GM21367 (cell line): ENCODE measurements around the gene MRPL45.

Experiments
- ATAC-seq: cut with Tn5 transposase; IDR thresholded peaks from one replicate; pipeline ENCODE4 v1.9.1; 2021; ENCODE audit not compliant: unreplicated experiment

MRPL45 gene

GRCh38 chr17:38324772-38325171, 27.8 kb downstream of the MRPL45 start:
- ATAC-seq = no peak

- no peak for ATAC-seq
These were observed 28.4 kb downstream of the MRPL45 start for GRCh38 chr17:38325221-38325851.

GRCh38 chr17:38326996-38327792, 30.2 kb downstream of the MRPL45 start:
- no peak for ATAC-seq

- no peak for ATAC-seq
These were observed 31.0 kb downstream of the MRPL45 start for GRCh38 chr17:38327936-38328335.

GRCh38 chr17:38328620-38329019, 31.7 kb downstream of the MRPL45 start:
- ATAC-seq = no peak

- no peak for ATAC-seq
These were observed 32.3 kb downstream of the MRPL45 start for GRCh38 chr17:38329284-38329683.

- ATAC-seq = no peak
These were observed 33.1 kb downstream of the MRPL45 start for GRCh38 chr17:38329808-38330730.

GRCh38 chr17:38330941-38331411, 34.0 kb downstream of the MRPL45 start:
- ATAC-seq = no peak

- no peak for ATAC-seq
These were observed 35.8 kb downstream of the MRPL45 start for GRCh38 chr17:38332735-38333134.

- ATAC-seq = no peak
These were observed 36.8 kb downstream of the MRPL45 start for GRCh38 chr17:38333635-38334295.

- no peak for ATAC-seq
These were observed 37.8 kb downstream of the MRPL45 start for GRCh38 chr17:38334480-38335364.

- ATAC-seq = no peak
These were observed 39.9 kb downstream of the MRPL45 start for GRCh38 chr17:38336838-38337237.

- no peak for ATAC-seq
These were observed 41.1 kb downstream of the MRPL45 start for GRCh38 chr17:38338053-38338452.

GRCh38 chr17:38338535-38338934, 41.6 kb downstream of the MRPL45 start:
- ATAC-seq = no peak

GRCh38 chr17:38339891-38340290, 42.9 kb downstream of the MRPL45 start:
- no peak for ATAC-seq

GRCh38 chr17:38341035-38341721, 44.2 kb downstream of the MRPL45 start:
- no peak for ATAC-seq

GRCh38 chr17:38342886-38343607, 46.1 kb downstream of the MRPL45 start:
- ATAC-seq = no peak

- no peak for ATAC-seq
These were observed 46.8 kb downstream of the MRPL45 start, which contains the start of gene GPR179 for GRCh38 chr17:38343608-38344419. Gene GPR179, minus strand, starts transcription at chr17:38343956. Its CDS starts 167 bp downstream, at chr17:38343789.
